Natural killer cell (primary cell): ENCODE results near the gene CC2D2A. TPM values are rescaled to one million over a fixed set of nuclear protein-coding genes. Genes with fewer than 3 reads are reported as not detected.

Experiments
- ATAC-seq, 3 donors: fragments of 150-1000 bp in 2 of 3; fragments of 200-7000 bp in 1 of 3; cut with Tn5 transposase; 1 replicate in 1 of 3; 2 replicates in 2 of 3; pipeline ENCODE4 v1.10.0; 2021; ENCODE audit warnings: mild to moderate bottlenecking in 2 of 3, moderate library complexity in 2 of 3
- DNase-seq, 2 donors: peaks; one replicate each; pipeline versions ENCODE4 v3.0.0 to v3.0.0-alpha.2; 2013 to 2021; ENCODE audit warnings: mixed read lengths in 1 of 2
- H3K27ac ChIP-seq: one replicate; pipeline ENCODE4 v1.5.1; 2013; ENCODE audit warnings: mild to moderate bottlenecking, low read length
- H3K27me3 ChIP-seq: one replicate; pipeline ENCODE4 v1.6.1; 2013; ENCODE audit warnings: low read length; ENCODE audit not compliant: control insufficient read depth, insufficient read depth
- H3K36me3 ChIP-seq: one replicate; pipeline ENCODE4 v1.6.1; 2013; ENCODE audit warnings: low read length; ENCODE audit not compliant: control insufficient read depth, insufficient read depth
- H3K4me1 ChIP-seq: one replicate; pipeline ENCODE4 v1.6.1; 2013; ENCODE audit warnings: low read length; ENCODE audit not compliant: control insufficient read depth, insufficient read depth
- H3K4me3 ChIP-seq: one replicate; pipeline ENCODE4 v1.5.1; 2013; ENCODE audit warnings: low read length
- H3K9me3 ChIP-seq: one replicate; pipeline ENCODE4 v1.6.1; 2013; ENCODE audit warnings: low read length; ENCODE audit not compliant: control insufficient read depth, insufficient read depth
- H3K27ac Mint-ChIP-seq, 2 donors: one replicate each; pipeline ENCODE4 v1.8.0; 2022; ENCODE audit warnings: mild to moderate bottlenecking in 2 of 2, mixed read lengths in 2 of 2, moderate library complexity in 1 of 2
- H3K27me3 Mint-ChIP-seq, 2 donors: one replicate each; pipeline ENCODE4 v1.8.0; 2022; ENCODE audit warnings: low read depth in 2 of 2, mixed read lengths in 2 of 2
- H3K36me3 Mint-ChIP-seq: one replicate; pipeline ENCODE4 v1.8.0; 2022; ENCODE audit warnings: mixed read lengths
- H3K4me1 Mint-ChIP-seq, 2 donors: one replicate each; pipeline ENCODE4 v1.8.0; 2022; ENCODE audit warnings: mixed read lengths in 2 of 2
- H3K4me3 Mint-ChIP-seq: one replicate; pipeline ENCODE4 v1.8.0; 2022; ENCODE audit warnings: mild to moderate bottlenecking, moderate library complexity, mixed read lengths
- H3K9me3 Mint-ChIP-seq, 2 donors: one replicate each; pipeline ENCODE4 v1.8.0; 2022; ENCODE audit warnings: mixed read lengths in 2 of 2
- WGBS: methylation state at CpG from one replicate; pipeline ENCODE4 v1.1.7; 2013; ENCODE audit warnings: missing lambda C conversion rate; ENCODE audit not compliant: insufficient coverage; 5-methylcytosine and 5-hydroxymethylcytosine counted together
- intact Hi-C: fragments of 100-400 bp; cut with micrococcal nuclease; formaldehyde crosslinking; loops from one replicate; pipeline ENCODE4 v1.14.2; 2022
- total RNA-seq, 4 donors: library from RNA; stranded (reverse); fragments of 120-200 nt in 1 of 4; gene quantifications; one replicate each; pipeline versions ENCODE4 v1.2.3 to v1.2.4, GENCODE V29; 2013 to 2022
- TF ChIP-seq, protein P1 (sequence below): fragments of 200-600 bp; IDR thresholded peaks from one replicate; pipeline ENCODE4 v1.8.0; 2022; ENCODE audit warnings: antibody characterized with exemption

Gene CC2D2A
- total RNA-seq, result 1 to 10 TPM in 1 of 3 donors, under 1 TPM in 2; 0.78 to 1.6 (median 0.83) TPM
- total RNA-seq (2013), result 1.3 TPM

DNA sequence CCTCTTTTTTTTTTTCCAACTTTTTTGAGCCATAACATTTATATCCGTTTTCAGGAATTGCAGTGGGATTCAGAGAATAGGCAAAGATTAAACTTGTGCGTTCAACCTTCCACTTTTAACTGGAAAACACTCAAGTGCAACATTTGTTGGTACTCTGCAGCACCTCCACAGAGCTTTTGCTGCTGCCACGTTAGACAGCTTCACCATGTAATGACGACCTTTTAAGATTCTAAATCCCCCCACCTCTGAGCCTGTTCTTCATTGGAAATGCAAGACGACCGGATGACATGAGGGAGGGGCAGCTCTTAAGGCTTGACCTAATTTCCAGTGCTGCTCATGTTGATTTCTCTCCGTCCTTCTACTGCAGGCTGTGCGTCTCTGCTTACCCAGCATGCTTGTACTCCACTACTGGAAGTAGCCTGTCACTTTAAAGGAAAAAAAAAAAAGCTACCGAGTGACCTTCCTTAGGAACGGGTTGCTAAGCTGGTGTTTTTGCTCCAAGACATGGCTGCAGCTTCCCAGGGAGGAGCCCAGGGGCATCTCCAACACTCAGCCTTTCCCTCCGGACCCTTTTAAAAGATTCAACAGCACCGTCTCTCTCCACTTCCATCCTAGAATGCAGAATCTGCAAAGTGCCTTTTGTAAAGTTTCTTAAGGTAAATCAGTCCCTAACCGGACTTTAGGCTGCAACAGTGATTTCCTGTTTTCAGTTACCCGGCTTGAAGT, at the start of gene CC2D2A:
Gene CC2D2A, plus strand, starts transcription at position 481 of the 726 bp plus-strand sequence. CDS start 6,051 bp downstream, outside the sequence.
- H3K36me3 ChIP-seq, result no peaks in the 10 kb centered on the region
- peak within 1 kb of the TSS; percentile 92 for H3K4me3 Mint-ChIP-seq
- peak within 1 kb of the TSS; percentile 38 for H3K4me3 ChIP-seq
- intact Hi-C loops, result loop anchor here (10.0 kb wide), 1 partner anchor 185 kb away; the partner anchor contains the start of gene FBXL5
- H3K27ac ChIP-seq, result no peak within 1 kb of the TSS
- 15% methylated on average over 14 of the region's 14 CpGs for WGBS
- no peaks in the 10 kb centered on the region for H3K36me3 Mint-ChIP-seq
- peak within 1 kb of the TSS in 1 of 2 donors; percentile 59 for H3K27ac Mint-ChIP-seq
- ATAC-seq (peak; percentile 53 to 74 (median 54)), DNase-seq (peak in 1 of 2 donors; percentile 13)
- peaks cover 19 to 20% of the 10 kb centered on the region in 2 donors for H3K4me1 Mint-ChIP-seq
- H3K27me3 ChIP-seq, result no peaks in the 10 kb centered on the region
- H3K4me1 ChIP-seq, result peaks cover 7% of the 10 kb centered on the region
- no peaks in the 10 kb centered on the region for H3K27me3 Mint-ChIP-seq
- no peaks in the 10 kb centered on the region for H3K9me3 Mint-ChIP-seq
- H3K9me3 ChIP-seq, result no peaks in the 10 kb centered on the region
- TF ChIP-seq, protein P1, sequence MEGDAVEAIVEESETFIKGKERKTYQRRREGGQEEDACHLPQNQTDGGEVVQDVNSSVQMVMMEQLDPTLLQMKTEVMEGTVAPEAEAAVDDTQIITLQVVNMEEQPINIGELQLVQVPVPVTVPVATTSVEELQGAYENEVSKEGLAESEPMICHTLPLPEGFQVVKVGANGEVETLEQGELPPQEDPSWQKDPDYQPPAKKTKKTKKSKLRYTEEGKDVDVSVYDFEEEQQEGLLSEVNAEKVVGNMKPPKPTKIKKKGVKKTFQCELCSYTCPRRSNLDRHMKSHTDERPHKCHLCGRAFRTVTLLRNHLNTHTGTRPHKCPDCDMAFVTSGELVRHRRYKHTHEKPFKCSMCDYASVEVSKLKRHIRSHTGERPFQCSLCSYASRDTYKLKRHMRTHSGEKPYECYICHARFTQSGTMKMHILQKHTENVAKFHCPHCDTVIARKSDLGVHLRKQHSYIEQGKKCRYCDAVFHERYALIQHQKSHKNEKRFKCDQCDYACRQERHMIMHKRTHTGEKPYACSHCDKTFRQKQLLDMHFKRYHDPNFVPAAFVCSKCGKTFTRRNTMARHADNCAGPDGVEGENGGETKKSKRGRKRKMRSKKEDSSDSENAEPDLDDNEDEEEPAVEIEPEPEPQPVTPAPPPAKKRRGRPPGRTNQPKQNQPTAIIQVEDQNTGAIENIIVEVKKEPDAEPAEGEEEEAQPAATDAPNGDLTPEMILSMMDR, result no peak

DNA sequence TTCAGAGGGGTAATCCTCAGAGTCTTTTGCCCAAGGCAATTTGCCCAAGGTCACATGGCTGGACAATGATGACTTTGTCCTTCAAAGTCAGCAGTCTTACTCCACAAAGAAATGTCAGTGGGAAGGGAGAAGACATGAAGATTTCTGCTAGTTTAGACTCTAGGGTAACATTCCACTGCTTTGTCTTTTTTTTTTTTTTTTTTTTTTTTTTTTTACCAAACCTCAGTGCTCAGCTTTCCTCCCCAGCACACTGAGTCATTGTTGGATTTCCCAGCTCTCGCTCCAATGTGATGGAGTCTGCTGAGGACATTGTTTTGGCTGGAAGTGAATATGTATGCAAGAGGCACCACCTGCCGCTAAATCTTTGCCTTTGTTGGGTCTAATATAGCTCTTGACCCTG, 49.0 kb upstream of the CC2D2A start:
- WGBS, result 100% methylated on average over 2 of the region's 2 CpGs
- no peak overlapping the region for H3K4me3 Mint-ChIP-seq
- H3K9me3 Mint-ChIP-seq, result no peaks in the 10 kb centered on the region
- no peaks in the 10 kb centered on the region for H3K27me3 ChIP-seq
- intact Hi-C loops, result no loop called here
- peaks cover 0 to 12% of the 10 kb centered on the region in 2 donors for H3K27me3 Mint-ChIP-seq
- peaks cover 0 to 7% of the 10 kb centered on the region in 2 donors for H3K4me1 Mint-ChIP-seq
- no peaks in the 10 kb centered on the region for H3K4me1 ChIP-seq
- TF ChIP-seq, protein P1, result no peak
- H3K27ac Mint-ChIP-seq, result no peak overlapping the region
- H3K4me3 ChIP-seq, result no peak overlapping the region
- ATAC-seq (no peak), DNase-seq (no peak)
- H3K27ac ChIP-seq, result no peak overlapping the region
- H3K9me3 ChIP-seq, result no peaks in the 10 kb centered on the region
- no peaks in the 10 kb centered on the region for H3K36me3 ChIP-seq
- no peaks in the 10 kb centered on the region for H3K36me3 Mint-ChIP-seq

DNA sequence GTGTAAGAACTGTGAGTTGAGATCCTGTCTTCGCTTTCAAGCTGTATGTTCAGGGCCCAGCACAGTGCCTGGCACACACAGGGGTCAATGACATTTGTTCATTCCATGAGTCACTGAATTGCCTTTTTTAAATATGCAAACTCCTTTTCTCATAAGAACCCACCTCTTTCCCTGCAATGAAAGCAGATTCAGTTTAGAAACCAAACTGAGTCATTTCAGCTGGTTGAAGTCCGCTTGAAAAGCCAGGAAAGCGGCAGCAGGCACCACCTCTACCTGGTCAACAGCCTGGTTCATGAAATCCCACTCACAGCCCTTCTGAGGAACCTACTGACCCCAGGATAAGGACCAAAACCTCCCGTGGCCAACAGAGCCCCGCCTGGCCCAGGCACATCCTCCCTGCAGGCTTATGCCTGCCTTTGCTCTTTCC, 46.4 kb upstream of the CC2D2A start:
- H3K27me3 ChIP-seq, result no peaks in the 10 kb centered on the region
- H3K36me3 ChIP-seq, result no peaks in the 10 kb centered on the region
- H3K36me3 Mint-ChIP-seq, result no peaks in the 10 kb centered on the region
- H3K4me1 ChIP-seq, result no peaks in the 10 kb centered on the region
- no peaks in the 10 kb centered on the region for H3K9me3 ChIP-seq
- ATAC-seq (no peak), DNase-seq (no peak)
- TF ChIP-seq, protein P1, result no peak
- no peak overlapping the region for H3K4me3 Mint-ChIP-seq
- whole genome bisulfite sequencing, result 84% methylated on average over 5 of the region's 5 CpGs
- H3K27ac Mint-ChIP-seq, result no peak overlapping the region
- H3K4me3 ChIP-seq, result no peak overlapping the region
- intact Hi-C loops, result no loop called here
- no peak overlapping the region for H3K27ac ChIP-seq
- H3K4me1 Mint-ChIP-seq, result peaks cover 0 to 7% of the 10 kb centered on the region in 2 donors
- no peaks in the 10 kb centered on the region for H3K9me3 Mint-ChIP-seq
- peaks cover 0 to 12% of the 10 kb centered on the region in 2 donors for H3K27me3 Mint-ChIP-seq
